Fibroblast of lung (primary cell): Measurements from ENCODE around the gene CNOT8. TPM values are rescaled to one million over a fixed set of nuclear protein-coding genes. Genes with fewer than 3 reads are reported as not detected.

Experiments used
- DNase-seq, 2 donors: peaks; one replicate each; pipeline versions ENCODE4 v3.0.0 to v3.0.0-alpha.2; 2010; ENCODE audit warnings: low read depth in 2 of 2
- H2AFZ ChIP-seq: 2 replicates; pipeline ENCODE4 v1.5.1; 2012; ENCODE audit warnings: low read length, control low read depth, inconsistent platforms
- H3K27ac ChIP-seq: 2 replicates; pipeline ENCODE4 v1.5.1; 2011; ENCODE audit warnings: low read length, control low read depth; ENCODE audit not compliant: insufficient read depth
- H3K27me3 ChIP-seq: 2 replicates; pipeline ENCODE4 v1.5.1; 2011; ENCODE audit warnings: mild to moderate bottlenecking, low read length; ENCODE audit not compliant: control insufficient read depth, insufficient read depth
- H3K36me3 ChIP-seq: 2 replicates; pipeline ENCODE4 v1.5.1; 2011; ENCODE audit warnings: low read length; ENCODE audit not compliant: control insufficient read depth, insufficient read depth
- H3K4me1 ChIP-seq: 2 replicates; pipeline ENCODE4 v1.5.1; 2011; ENCODE audit warnings: low read length; ENCODE audit not compliant: control insufficient read depth, insufficient read depth; ENCODE audit errors: extremely low read depth
- H3K4me2 ChIP-seq: 2 replicates; pipeline ENCODE4 v1.5.1; 2011; ENCODE audit warnings: low read length, control low read depth; ENCODE audit not compliant: insufficient read depth; ENCODE audit errors: extremely low read depth
- H3K4me3 ChIP-seq, 4 experiments: fragments of 200-600 bp in 1 of 4; sonication (generic) in 1 of 4; replicated peaks in 1 of 4; 2 replicates each; pipeline ENCODE4 v1.5.1; 2011 to 2016; ENCODE audit warnings: low read length in 4 of 4, low read depth in 3 of 4, mild to moderate bottlenecking in 3 of 4, control low read depth in 2 of 4, inconsistent platforms in 1 of 4, mixed read lengths in 1 of 4; ENCODE audit not compliant: insufficient read depth in 1 of 4; ENCODE audit errors: control extremely low read depth in 1 of 4
- H3K79me2 ChIP-seq: 2 replicates; pipeline ENCODE4 v1.5.1; 2012; ENCODE audit warnings: mild to moderate bottlenecking, low read length, inconsistent platforms; ENCODE audit not compliant: control insufficient read depth, insufficient read depth
- H3K9ac ChIP-seq: 2 replicates; pipeline ENCODE4 v1.5.1; 2011; ENCODE audit warnings: mild to moderate bottlenecking, low read length, control low read depth; ENCODE audit not compliant: insufficient read depth
- H3K9me3 ChIP-seq: 2 replicates; pipeline ENCODE4 v1.5.1; 2012; ENCODE audit warnings: low read depth, low read length; ENCODE audit not compliant: control insufficient read depth, insufficient read depth
- H4K20me1 ChIP-seq: 2 replicates; pipeline ENCODE4 v1.5.1; 2011; ENCODE audit warnings: low read length; ENCODE audit not compliant: control insufficient read depth, insufficient read depth; ENCODE audit errors: extremely low read depth
- CTCF ChIP-seq, 2 donors: IDR thresholded peaks in 1 of 2; conservative IDR thresholded peaks in 1 of 2; 1 replicate in 1 of 2; 2 replicates in 1 of 2; pipeline ENCODE4 v1.5.1; 2011 to 2012; ENCODE audit warnings: low read length in 2 of 2, control low read depth in 1 of 2, inconsistent platforms in 1 of 2, low read depth in 1 of 2, mild to moderate bottlenecking in 1 of 2
- EZH2 ChIP-seq: IDR thresholded peaks from 2 replicates; pipeline ENCODE4 v1.5.1; 2012; ENCODE audit warnings: low read length, control low read depth, mild to moderate bottlenecking; ENCODE audit errors: missing control alignments
- polyA plus RNA-seq, 2 donors: library from polyadenylated mRNA; depleted of rRNA in 1 of 2; stranded (reverse) in 1 of 2; unstranded in 1 of 2; fragments of >200 nt; gene quantifications; 2 replicates each; pipeline ENCODE4 v1.2.1, GENCODE V29; 2011 to 2012; ENCODE audit warnings: missing spikeins in 1 of 2
- total RNA-seq: library from RNA; depleted of rRNA; stranded (reverse); fragments of >200 nt; gene quantifications from 2 replicates; pipeline ENCODE4 v1.2.1, GENCODE V29; 2014

The CNOT8 gene
- total and polyA plus RNA-seq, 2 donors (not counting 1 experiment from before 2014, with no cell fraction given) = 50.7 to 66.7 TPM

- no peak overlapping the region for H3K4me2 ChIP-seq
- H4K20me1 ChIP-seq = no peaks in the 10 kb centered on the region
- no peak overlapping the region for H3K9ac ChIP-seq
- TF ChIP-seq EZH2 = no peak
- no peak for TF ChIP-seq CTCF (conservative IDR thresholded peaks at IDR 0.05 in 1 of 2, IDR thresholded peaks at IDR 0.05 in 1 of 2; ENCODE audit: low read depth in 1 of 2, low read length in 2 of 2)
- no peaks in the 10 kb centered on the region for H3K9me3 ChIP-seq
- H2AFZ ChIP-seq = no peak overlapping the region
- no peak overlapping the region for H3K4me3 ChIP-seq
- no peaks in the 10 kb centered on the region for H3K27me3 ChIP-seq
- no peaks in the 10 kb centered on the region for H3K4me1 ChIP-seq
- H3K36me3 ChIP-seq = peaks cover 6% of the 10 kb centered on the region
- DNase-seq = no peak
- H3K27ac ChIP-seq = no peak overlapping the region
- H3K79me2 ChIP-seq = no peaks in the 10 kb centered on the region
Measured at GRCh38 chr5:154884424-154884823, 26.0 kb downstream of the CNOT8 start.

GRCh38 chr5:154885439-154885838, 27.0 kb downstream of the CNOT8 start:
- peaks cover 6% of the 10 kb centered on the region for H3K36me3 ChIP-seq
- no peak for DNase-seq

GRCh38 chr5:154892369-154892771, 33.9 kb downstream of the CNOT8 start:
- Histone ChIP-seq H3K4me3 (no peak overlapping the region), H3K79me2 (no peaks in the 10 kb centered on the region), H3K27ac (no peak overlapping the region), H3K4me1 (no peaks in the 10 kb centered on the region), H3K36me3 (peaks cover 8% of the 10 kb centered on the region), H3K9ac (no peak overlapping the region), H3K9me3 (no peaks in the 10 kb centered on the region), H3K4me2 (no peak overlapping the region), H3K27me3 (no peaks in the 10 kb centered on the region), H4K20me1 (no peaks in the 10 kb centered on the region), H2AFZ (no peak overlapping the region)
- TF ChIP-seq CTCF (conservative IDR thresholded peaks at IDR 0.05 in 1 of 2, IDR thresholded peaks at IDR 0.05 in 1 of 2; ENCODE audit: low read depth in 1 of 2, low read length in 2 of 2) (no peak), EZH2 (no peak)
- DNase-seq = no peak

More at GRCh38 chr5:154885439-154885838, 27.0 kb downstream of the CNOT8 start:
- Histone ChIP-seq H4K20me1 (no peaks in the 10 kb centered on the region), H3K27me3 (no peaks in the 10 kb centered on the region), H3K4me2 (no peak overlapping the region), H3K4me3 (no peak overlapping the region), H3K9ac (no peak overlapping the region), H3K9me3 (no peaks in the 10 kb centered on the region), H3K27ac (no peak overlapping the region), H3K4me1 (no peaks in the 10 kb centered on the region), H2AFZ (no peak overlapping the region), H3K79me2 (no peaks in the 10 kb centered on the region)
- no peak for TF ChIP-seq EZH2
- no peak for TF ChIP-seq CTCF (conservative IDR thresholded peaks at IDR 0.05 in 1 of 2, IDR thresholded peaks at IDR 0.05 in 1 of 2; ENCODE audit: low read depth in 1 of 2, low read length in 2 of 2)
